ES-I3 (cell line): Measurements from ENCODE around the gene ARHGAP24.
"Not testable (repeated sequence)": the region's sequence is repeated elsewhere in the genome, so short reads cannot be mapped to it uniquely, and the experiment has no call there.

Source experiments
- H3K36me3 ChIP-seq: 2 replicates; pipeline ENCODE4 v1.6.1; 2013; ENCODE audit warnings: mild to moderate bottlenecking, low read length, control low read depth, moderate library complexity; ENCODE audit not compliant: insufficient read depth
- H3K4me1 ChIP-seq: 2 replicates; pipeline ENCODE4 v1.6.1; 2013; ENCODE audit warnings: mild to moderate bottlenecking, control low read depth, low read length; ENCODE audit not compliant: insufficient read depth
- H3K9ac ChIP-seq: 2 replicates; pipeline ENCODE4 v1.6.1; 2013; ENCODE audit warnings: low read depth, mild to moderate bottlenecking, low read length, moderate library complexity
- H3K9me3 ChIP-seq: 2 replicates; pipeline ENCODE4 v1.6.1; 2013; ENCODE audit warnings: mild to moderate bottlenecking, low read length, moderate library complexity; ENCODE audit not compliant: control insufficient read depth, insufficient read depth

The ARHGAP24 gene

GRCh38 chr4:85870298-85871083 lies 395.5 kb downstream of the ARHGAP24 start:
- no peak overlapping the region for H3K9ac ChIP-seq
- H3K9me3 ChIP-seq, result no peaks in the 10 kb centered on the region
- peaks cover 5% of the 10 kb centered on the region for H3K4me1 ChIP-seq
- H3K36me3 ChIP-seq, result no peaks in the 10 kb centered on the region

- H3K9me3 ChIP-seq, result no peaks in the 10 kb centered on the region
- H3K4me1 ChIP-seq, result peaks cover 5% of the 10 kb centered on the region; the same call in 1 of the 2 replicates
- no peak overlapping the region for H3K9ac ChIP-seq
- H3K36me3 ChIP-seq, result no peaks in the 10 kb centered on the region
Observed at GRCh38 chr4:85873566-85873965, 398.6 kb downstream of the ARHGAP24 start.

- Histone ChIP-seq H3K36me3 (no peaks in the 10 kb centered on the region), H3K4me1 (0 out of 2 replicates have a peak, but pooled peaks cover 4% of the 10 kb centered on the region), H3K9me3 (no peaks in the 10 kb centered on the region), H3K9ac (no peak overlapping the region)
Observed at GRCh38 chr4:85879518-85879917, 404.6 kb downstream of the ARHGAP24 start.

DNA sequence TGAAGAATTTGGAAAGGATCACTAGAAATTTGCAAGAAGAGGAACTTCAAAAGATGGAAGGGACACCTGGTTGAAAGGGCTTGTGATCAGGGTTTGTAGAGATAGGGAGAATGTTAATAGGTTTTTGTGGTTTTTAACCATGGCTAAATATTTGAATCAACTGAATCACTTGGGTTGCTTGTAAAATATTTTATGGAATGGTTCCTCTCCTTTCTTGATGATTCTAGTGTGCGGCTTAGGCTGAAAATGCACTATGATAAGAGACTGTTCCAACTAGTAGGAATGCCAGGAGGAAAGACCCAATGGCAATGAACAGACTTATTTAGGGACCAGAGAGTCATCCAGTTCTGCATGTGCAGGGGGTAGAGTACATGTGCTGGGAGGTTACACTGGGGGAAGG lies 408.2 kb downstream of the ARHGAP24 start:
- no peak overlapping the region for H3K9ac ChIP-seq
- H3K4me1 ChIP-seq, result 0 out of 2 replicates have a peak, but pooled peaks cover 4% of the 10 kb centered on the region
- no peaks in the 10 kb centered on the region for H3K9me3 ChIP-seq
- H3K36me3 ChIP-seq, result no peaks in the 10 kb centered on the region

GRCh38 chr4:85884251-85884650 lies 409.3 kb downstream of the ARHGAP24 start:
- H3K4me1 ChIP-seq, result 0 out of 2 replicates have a peak, but pooled peaks cover 4% of the 10 kb centered on the region
- no peaks in the 10 kb centered on the region for H3K36me3 ChIP-seq
- H3K9me3 ChIP-seq, result no peaks in the 10 kb centered on the region
- H3K9ac ChIP-seq, result no peak overlapping the region

- no peaks in the 10 kb centered on the region for H3K36me3 ChIP-seq
- H3K4me1 ChIP-seq, result 0 out of 2 replicates have a peak, but pooled peaks cover 4% of the 10 kb centered on the region
- H3K9me3 ChIP-seq, result no peaks in the 10 kb centered on the region
- H3K9ac ChIP-seq, result no peak overlapping the region
Observed at GRCh38 chr4:85886665-85887064, 411.7 kb downstream of the ARHGAP24 start.

DNA sequence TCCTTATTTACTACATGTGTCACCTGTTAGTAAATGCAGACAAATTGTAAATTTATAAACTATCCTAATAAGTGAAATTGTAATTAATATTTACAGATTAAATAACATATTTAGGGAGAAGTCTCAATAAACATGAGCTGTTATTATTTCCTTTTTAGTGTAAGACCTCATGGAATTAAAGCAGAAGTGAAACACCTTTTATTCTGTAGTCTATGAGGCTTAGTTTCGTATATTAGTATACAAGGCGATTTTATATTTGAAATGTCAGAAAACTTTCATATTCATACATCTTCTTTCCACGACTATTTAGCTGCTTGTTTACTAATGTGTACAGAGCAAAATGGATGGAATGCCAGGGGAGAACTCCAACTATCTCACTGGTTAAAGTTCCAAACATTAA lies 414.4 kb downstream of the ARHGAP24 start:
- Histone ChIP-seq H3K36me3 (no peaks in the 10 kb centered on the region), H3K4me1 (no peaks in the 10 kb centered on the region), H3K9me3 (no peaks in the 10 kb centered on the region), H3K9ac (no peak overlapping the region)

GRCh38 chr4:85895755-85896154 lies 420.8 kb downstream of the ARHGAP24 start:
- Histone ChIP-seq H3K36me3 (no peaks in the 10 kb centered on the region), H3K9me3 (no peaks in the 10 kb centered on the region), H3K9ac (no peak overlapping the region), H3K4me1 (no peaks in the 10 kb centered on the region)

DNA sequence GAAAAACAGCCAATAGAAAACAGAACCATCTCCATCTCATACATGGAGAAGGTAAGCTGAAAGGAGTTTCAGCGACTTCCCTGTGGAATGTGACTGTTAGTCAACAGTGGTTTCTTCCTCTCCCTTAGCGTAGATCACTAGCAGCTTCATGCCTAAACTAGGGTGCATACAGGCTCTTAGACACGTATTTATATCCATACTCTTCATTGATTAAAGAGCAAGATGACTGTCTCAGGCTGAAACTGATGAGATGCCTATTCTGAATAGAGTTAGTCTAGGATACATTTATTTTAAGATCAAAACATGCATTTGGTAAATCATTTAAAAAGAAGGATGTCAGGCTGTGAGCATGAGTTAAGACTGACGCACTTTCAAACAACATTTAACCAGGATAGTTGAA lies 423.3 kb downstream of the ARHGAP24 start:
- no peaks in the 10 kb centered on the region for H3K4me1 ChIP-seq
- no peaks in the 10 kb centered on the region for H3K9me3 ChIP-seq
- H3K9ac ChIP-seq, result no peak overlapping the region
- no peaks in the 10 kb centered on the region for H3K36me3 ChIP-seq

GRCh38 chr4:85901500-85901899 lies 426.6 kb downstream of the ARHGAP24 start:
- H3K9me3 ChIP-seq, result no peaks in the 10 kb centered on the region
- H3K9ac ChIP-seq, result no peak overlapping the region

GRCh38 chr4:85902647-85903046 lies 427.7 kb downstream of the ARHGAP24 start:
- H3K36me3 ChIP-seq, H3K4me1 ChIP-seq, H3K9me3 ChIP-seq, H3K9ac ChIP-seq: not testable (repeated sequence)

More at GRCh38 chr4:85901500-85901899, 426.6 kb downstream of the ARHGAP24 start:
- Histone ChIP-seq H3K4me1 (no peaks in the 10 kb centered on the region), H3K36me3 (no peaks in the 10 kb centered on the region)

- H3K36me3 ChIP-seq, result no peaks in the 10 kb centered on the region
- H3K9ac ChIP-seq, result no peak overlapping the region
- H3K4me1 ChIP-seq, result no peaks in the 10 kb centered on the region
- no peaks in the 10 kb centered on the region for H3K9me3 ChIP-seq
Observed at GRCh38 chr4:85905761-85906160, 430.8 kb downstream of the ARHGAP24 start.

- Histone ChIP-seq H3K36me3 (no peaks in the 10 kb centered on the region), H3K9me3 (no peaks in the 10 kb centered on the region), H3K9ac (no peak overlapping the region), H3K4me1 (no peaks in the 10 kb centered on the region)
Observed at GRCh38 chr4:85907001-85907400, 432.1 kb downstream of the ARHGAP24 start.

DNA sequence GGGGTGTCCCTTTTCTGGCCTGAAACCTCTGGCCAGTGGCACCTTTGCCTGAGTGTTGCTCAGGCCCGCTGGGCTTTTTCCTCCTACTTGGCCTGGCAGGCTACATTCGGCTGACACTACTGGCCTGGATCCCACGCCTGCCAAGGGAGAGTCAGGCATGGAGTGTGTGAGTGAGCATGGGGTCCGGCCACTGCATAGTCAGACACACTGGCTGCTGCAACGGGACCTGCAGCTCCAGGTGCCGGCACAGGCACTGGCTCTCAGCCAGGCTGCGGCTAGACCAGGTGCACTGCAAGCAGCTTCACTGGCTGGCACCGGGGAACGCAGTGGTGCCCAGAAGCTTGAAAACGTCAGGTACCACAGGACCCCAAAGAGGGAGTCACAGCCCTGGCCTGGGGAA lies 434.9 kb downstream of the ARHGAP24 start:
- H3K4me1 ChIP-seq, result no peaks in the 10 kb centered on the region
- H3K9me3 ChIP-seq, result no peaks in the 10 kb centered on the region
- H3K36me3 ChIP-seq, result no peaks in the 10 kb centered on the region
- no peak overlapping the region for H3K9ac ChIP-seq

- Histone ChIP-seq H3K36me3 (no peaks in the 10 kb centered on the region), H3K9ac (no peak overlapping the region), H3K9me3 (no peaks in the 10 kb centered on the region), H3K4me1 (no peaks in the 10 kb centered on the region)
Observed at GRCh38 chr4:85910985-85911384, 436.0 kb downstream of the ARHGAP24 start.
